GM18502 (cell line): ENCODE data around the gene EVI5L.
"Not testable (repeated sequence)": the region's sequence is repeated elsewhere in the genome, so short reads cannot be mapped to it uniquely, and the experiment has no call there.

ENCODE experiments used
- ATAC-seq: cut with Tn5 transposase; IDR thresholded peaks from one replicate; pipeline ENCODE4 v1.9.1; 2021; ENCODE audit warnings: mild to moderate bottlenecking; ENCODE audit not compliant: unreplicated experiment, poor library complexity

Gene EVI5L

DNA sequence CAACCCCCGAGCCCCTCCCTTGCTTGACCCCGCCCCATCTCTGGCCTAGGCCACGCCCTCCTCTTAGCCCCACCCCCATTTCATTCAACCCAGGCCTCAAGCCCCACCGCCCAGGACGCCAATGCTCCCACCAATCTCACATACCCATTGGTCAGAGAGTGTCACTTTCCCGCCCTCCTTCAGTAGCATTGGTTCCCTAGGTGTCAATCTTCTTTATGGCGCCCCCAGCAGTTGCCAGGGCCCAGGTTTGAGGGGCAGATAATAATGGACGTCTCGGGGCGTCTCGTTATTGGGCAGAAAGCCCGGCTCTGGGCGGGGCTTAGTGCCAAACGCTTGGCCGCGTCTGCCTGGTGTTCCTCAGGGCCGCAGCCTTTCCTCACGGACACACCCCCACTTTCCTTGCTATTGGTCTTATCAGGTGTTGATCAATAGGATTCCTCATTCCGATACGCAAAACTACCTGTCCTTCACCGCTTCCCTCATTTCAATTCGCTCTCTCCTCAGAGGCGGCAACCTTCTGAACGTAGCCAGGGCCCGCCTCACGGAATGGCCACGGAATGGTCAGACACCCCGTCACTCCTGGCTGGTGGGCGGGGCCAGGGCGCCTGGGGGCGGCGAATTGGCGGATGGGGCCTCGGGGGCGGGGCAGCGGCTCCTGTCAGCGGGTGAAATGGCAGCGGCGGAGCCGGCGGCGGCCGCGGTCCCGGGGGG, at the start of gene EVI5L:
EVI5L (plus strand) TSS at position 658 of the 711 bp plus-strand sequence. CDS start 16,325 bp downstream, outside the sequence.
- ATAC-seq = peak; percentile 86

DNA sequence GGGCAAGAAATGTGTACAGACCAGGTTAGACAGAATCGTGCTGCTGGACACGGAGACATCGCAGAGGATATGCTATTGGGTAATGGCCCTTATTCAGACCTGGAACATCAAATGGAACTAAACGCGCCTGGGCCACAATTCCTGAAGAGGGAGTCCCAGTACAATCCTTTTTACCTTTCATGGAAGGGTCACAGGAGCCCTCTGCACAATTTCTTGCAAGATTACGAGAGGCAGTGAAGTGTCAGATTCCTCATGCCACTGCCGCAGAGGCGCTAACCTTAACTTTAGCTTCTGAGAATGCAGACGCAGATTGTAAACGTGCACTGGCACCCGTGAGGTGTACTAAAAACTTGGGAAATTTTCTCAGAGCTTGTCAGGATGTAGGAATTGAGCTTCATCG, 48.9 kb upstream of the EVI5L start:
- ATAC-seq = no peak

DNA sequence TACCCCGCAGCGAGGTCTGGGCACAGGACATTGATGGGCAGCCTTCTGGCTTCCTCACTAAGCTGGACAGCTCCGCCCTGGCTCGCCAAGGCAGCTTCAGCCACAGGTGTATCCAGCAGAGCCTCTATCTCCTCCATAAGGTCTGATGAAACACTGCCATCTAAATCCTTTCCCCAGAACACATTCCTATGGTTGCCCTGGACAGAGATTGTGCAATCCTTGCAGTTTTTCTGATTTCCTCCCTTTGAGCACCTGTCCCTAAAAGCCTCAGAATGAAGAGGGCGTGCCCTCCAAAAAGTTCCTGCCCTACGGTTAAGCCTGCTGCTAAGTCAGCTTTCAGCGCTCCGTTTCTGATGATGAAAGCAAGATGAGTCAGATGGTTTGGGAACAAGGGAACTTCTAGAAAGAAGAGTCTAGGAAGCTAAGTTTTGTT, 46.0 kb upstream of the EVI5L start:
- ATAC-seq = no peak

DNA sequence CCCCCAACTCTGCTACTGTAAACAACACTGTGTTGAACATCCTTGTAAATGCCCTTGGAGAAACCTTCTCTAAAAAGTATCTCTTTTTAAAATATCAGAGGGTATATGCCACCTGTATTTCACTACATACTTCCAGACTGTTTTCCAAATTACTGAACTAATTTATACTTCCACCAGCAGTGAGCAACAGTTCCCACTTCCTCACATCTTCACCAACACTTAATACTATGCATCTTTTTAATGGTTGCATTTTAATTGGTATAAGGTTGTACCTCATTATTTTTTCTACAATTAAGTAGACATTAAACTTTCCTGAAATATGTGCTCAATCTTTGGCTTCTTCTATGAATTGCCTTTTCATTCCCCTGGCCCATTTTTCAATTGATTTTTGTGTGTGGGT, 45.2 kb upstream of the EVI5L start:
- no peak for ATAC-seq

DNA sequence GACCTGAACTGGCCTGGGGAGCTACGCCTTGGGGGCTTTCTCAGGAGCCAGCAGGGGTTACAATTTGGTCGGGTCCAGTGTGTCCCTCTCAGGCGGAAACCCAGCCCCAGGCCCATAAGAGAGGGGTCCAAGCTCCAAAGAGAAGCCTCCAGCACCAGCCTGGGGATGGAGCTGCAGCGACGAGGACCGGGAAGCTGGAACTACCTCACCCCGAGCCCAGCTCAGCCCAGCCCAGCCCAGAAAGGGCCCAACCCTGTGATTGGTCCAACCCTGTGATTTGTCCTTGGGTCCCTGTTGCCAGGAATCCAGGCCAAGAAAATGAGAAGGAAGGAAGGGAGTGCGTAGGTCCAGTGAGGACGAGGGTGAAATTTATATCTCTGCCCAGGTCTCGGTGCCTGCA, 42.9 kb upstream of the EVI5L start:
- no peak for ATAC-seq

DNA sequence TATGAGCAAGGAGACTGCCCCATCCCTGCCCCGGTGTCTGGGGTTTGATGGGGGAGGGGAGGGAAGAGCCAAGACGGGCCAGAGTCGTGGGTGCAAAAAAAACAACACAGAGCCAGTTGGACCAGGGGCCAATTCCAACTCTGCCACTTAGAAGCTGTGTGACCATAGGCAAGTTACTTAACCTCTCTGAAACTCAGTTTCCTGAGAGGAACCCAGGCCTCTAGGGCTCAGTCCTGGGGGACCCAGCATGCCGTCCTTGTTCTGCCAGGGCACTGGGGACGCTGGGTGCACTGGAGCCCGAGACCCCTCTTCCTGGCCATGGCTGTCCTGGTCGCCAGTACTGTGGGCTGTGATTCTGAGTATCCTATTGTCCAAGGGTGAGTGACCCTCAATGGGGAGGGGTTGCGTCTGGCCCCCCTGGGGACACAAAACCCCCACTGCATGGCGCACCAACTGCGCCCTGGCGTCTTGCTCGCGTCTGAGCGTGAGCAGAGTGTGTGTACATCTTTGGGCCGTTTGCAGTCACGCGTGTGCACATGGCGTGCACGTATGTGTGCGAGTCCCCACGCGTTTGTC, 42.3 kb upstream of the EVI5L start:
- ATAC-seq = no peak

DNA sequence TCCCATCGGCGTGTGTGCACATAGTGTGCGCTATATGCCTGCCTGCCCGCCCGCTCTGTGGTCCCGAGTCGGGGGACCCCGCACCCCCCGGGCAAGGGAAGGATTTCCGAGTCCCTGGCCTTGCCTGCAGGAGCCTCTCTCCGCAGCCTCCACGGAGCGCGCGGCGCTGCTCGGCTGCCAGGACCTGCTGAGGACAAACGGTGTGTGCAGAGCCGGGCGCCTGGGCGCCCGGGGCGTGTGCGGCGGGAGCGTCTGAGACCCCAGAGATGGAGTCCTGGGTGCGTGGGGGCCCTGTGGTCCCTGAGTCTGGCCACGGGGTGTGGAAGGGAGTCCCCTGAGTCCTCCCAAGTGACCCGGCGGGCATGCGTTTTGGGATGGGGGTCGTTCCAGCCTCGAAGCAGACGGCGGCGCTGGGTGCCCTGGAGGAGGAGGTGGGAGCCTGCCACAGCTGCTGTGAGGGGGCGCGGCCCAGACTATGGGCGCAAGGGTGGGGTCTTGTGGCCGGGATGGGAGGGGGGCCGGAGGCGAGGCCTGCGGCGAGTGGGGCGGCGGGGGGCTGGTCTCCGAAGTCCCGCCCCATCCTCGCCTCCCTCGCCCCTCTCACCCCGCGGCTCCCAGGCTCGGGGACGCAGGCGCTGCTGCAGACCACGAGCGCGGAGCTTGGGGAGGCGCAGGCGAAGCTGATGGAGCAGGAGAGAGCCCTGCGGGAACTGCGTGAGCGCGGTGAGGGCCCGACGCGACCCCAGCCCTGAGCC, 41.7 kb upstream of the EVI5L start:
- ATAC-seq = no peak

DNA sequence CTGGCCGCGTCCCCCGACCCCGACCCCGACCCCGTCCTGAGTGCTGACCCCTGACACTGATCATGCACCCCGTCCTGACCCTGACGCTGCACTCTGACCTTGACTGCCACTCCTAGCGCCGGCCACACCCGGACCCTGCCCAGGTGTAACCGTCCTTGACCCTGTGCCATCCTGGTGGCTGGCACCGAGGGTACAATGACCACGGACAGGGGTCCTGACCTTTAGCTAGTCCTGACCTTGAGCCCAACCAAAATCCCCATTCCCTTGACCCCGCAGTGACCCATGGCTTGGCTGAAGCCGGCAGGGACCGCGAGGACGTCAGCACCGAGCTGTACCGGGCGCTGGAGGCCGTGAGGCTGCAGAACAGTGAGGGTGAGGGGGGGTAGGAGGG, 41.1 kb upstream of the EVI5L start:
- no peak for ATAC-seq

DNA sequence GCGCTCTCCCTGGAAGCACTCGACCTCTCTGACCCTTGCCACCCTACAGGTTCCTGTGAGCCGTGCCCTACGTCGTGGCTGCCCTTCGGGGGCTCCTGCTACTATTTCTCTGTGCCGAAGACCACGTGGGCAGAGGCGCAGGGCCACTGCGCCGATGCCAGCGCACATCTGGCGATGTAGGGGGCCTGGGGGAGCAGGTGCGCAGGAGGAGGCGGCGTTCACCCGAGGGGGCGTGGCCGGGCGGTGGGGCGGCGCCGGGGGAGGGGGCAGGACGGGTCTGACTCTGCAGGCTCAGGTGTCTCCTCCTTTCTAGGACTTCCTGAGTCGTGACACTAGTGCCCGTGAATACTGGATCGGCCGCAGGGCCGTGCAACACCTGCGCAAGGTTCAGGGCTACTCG, 40.6 kb upstream of the EVI5L start:
- ATAC-seq = no peak

DNA sequence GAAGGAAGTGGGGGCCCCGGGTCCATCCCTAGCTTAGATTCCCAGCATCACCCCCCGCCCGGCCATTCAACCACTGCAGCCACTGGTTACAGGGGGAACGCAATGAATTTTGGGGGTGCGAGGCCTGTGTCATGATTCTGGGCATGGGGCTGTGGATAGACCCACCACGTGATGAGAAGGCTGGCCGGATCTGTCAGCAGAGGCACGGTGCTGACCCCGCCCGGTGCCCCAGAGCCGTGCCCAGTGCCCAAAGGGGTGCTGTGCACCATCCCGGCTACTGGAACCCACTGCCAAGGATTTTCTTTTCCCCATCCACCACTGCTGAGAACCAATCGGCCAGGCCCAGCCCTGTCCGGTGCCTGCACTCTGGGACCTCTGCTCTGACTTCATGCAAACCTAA, 39.6 kb upstream of the EVI5L start:
- ATAC-seq = no peak

DNA sequence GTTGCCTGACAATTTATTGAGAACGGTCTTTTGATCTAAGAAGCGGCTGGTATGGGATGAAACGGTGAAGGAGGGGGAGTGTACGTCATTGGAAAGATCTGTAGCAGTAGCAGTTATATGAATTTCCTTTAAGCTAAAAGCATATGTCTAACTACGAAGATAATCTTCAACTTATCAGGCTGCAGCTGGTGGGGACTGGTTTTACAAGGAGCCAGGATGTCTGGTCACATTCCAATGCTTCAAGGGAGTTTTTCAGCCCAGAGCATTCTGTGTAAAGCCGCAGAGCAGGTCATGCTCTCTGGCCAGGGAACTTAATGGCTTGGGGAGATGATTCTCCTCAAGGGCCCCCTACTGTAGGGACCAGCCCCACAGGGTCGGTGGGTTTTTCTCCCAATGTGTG, 37.7 kb upstream of the EVI5L start:
- ATAC-seq = no peak

DNA sequence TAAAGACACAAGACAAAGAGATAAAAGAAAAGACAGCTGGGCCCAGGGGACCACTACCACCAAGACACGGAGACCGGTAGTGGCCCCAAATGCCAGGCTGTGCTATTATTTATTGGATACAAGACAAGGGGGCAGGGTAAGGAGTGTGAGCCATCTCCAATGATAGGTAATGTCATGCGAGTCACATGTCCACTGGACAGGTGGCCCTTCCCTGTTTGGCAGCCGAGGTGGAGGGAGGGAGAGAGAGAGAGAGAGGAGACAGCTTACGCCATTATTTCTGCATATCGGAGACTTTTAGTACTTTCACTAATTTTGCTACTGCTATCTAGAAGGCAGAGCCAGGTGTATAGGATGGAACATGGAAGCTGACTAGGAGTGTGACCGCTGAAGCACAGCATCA, 37.3 kb upstream of the EVI5L start:
- not testable (repeated sequence) for ATAC-seq

DNA sequence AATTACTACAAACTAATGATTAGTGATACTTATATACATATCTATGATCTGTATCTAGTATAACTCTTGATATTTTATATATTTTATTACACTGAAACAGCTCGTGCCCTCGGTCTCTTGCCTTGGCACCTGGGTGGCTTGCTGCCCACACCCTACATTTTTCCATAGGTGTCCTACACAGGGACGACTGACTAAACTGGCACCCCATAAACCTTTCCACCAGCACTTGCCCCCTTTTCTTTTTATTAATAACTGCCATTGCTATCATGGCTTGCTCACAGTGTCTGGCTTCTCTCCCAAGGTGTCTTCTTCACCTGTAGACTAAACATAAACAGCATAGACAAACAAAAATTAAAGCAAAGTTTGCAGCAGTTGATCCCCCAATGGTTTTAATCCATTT, 36.5 kb upstream of the EVI5L start:
- no peak for ATAC-seq

DNA sequence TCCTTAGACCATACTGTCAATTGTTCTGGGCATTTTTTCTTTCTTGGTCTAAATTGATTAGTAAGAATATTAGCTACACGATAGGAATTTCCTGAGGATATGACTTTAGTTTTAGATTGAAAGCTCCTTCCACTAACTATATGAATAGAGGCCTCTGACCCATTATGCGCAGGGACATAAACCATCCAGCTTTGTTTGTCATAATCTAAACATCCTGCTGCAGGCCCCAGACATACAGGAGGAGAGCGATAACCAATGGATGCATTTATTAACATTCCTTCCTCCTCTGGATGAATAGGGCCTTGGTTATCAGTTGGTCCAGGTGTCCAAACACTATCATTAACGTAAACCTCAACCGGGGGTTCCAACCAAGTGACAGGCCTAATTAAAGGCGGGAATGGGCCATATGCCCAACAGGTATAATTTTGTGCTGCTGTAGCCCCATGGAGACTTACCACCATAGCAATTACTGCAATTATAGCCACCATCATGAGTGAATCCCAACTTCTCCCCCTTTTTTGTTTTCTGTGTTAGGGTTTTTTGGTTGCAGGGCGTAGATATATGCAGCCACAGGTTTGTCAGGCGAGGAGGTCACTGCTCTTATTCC, 34.4 kb upstream of the EVI5L start:
- no peak for ATAC-seq

DNA sequence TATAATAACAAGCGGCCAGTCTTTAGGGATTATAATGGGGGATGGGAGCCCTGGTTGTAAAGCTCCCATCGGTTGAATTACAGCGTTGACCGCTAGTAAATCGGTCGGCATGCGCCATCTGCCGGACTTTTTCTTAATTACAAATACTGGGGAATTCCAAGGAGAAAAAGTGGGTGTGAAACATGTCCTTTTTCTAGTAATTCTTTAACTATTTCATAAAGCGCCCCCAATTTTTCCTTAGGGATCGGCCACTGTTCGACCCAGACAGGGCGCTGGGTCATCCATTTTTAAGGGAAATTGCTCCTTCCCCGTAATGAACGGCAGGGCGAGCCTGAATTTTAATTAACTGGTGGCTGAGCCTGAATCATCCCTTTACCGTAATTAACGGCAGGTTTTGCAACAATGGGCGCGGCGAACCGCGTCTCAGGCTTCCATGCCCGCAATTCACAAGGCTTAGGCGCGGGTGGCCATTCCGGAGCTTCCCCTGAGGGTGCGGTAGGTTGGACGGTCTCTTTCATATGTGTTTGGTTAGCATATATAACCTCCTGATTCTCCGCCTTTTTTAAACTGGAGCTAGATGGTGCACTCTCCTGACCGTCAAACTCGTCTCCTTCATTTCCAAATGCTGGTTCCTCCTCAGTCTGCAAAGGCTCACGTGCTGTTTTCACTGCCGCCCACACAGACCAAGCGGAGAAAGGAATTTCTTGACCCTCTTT, 30.2 kb upstream of the EVI5L start:
- ATAC-seq = no peak

DNA sequence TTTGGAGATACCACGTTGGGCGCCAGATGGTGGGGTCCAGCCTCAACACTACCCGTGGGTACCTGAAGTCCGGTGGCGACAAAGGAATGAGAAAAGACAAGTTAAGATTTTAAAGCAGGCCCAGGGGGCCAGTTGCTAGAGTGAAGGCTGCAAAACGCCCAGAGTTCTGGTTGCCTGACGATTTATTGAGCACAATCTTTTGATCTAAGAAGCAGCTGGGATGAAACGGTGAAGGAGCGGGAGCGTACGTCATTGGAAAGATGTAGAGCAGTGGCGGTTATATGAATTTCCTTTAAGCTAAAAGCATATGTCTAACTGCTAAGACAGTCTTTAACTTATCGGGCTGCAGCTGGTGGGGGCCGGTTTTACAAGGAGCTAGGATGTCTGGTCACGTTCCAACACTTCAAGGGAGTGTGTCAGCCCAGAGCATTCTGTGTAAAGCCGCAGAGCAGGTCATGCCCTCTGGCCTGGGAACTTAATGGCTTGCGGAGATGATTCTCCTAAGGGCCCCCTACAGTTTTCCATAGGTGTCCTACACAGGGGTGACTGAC, 28.9 kb upstream of the EVI5L start:
- ATAC-seq = no peak

DNA sequence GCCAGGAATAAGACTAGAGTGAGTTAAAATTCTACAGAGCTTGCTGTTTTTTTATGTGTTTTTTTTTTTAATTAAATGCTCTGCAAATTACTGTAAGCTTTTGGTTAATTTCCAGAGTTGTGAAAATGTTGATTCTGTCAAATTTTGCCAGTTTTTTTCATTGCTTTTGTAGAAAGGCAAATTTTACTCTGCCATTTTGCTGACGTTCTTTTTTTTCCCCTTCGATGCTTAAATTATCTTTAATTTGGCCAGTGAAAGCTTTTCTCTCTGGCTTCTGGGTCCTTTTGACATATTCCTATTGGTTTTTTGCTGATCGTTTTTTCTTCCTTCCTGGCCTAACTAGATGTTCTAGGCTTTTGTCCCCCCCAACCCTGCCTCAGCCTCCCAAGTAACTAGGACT, 23.8 kb upstream of the EVI5L start:
- ATAC-seq = no peak

DNA sequence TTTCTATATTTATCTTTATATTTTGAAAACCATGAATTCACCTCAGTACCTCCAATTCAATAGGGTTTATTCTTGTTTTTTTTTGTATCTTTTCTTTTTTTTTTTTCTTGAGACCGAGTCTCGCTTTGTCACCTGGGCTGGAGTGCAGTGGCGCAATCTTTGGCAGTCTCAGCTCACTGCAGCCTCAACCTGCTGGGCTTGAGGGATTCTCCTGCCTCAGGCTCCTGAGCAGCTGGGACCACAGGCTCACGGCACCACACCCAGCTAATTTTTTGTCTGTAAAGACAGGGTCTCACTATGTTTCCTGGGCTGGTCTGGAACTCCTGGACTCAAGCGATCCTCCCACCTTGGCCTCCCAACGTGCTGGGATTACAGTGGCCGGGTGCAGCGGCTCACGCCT, 23.1 kb upstream of the EVI5L start:
- ATAC-seq = no peak

DNA sequence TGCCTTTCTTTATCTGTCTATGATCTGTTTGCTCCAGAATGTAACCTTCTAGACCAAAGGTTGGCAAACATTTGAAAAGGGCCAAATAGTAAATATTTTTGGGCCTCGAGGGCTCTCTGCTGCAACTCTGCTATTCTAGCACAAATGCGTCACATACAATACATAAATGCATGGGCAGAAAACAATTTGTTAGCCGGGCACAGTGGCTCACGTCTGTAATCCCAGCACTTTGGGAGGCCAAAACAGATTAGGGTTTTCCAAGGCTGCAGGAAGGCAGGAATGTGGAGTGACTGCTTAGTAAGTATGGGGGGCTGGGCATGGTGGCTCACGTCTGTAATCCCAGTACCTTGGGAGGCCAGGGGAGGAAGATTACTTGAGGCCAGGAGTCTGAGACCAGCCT, 21.9 kb upstream of the EVI5L start:
- no peak for ATAC-seq

DNA sequence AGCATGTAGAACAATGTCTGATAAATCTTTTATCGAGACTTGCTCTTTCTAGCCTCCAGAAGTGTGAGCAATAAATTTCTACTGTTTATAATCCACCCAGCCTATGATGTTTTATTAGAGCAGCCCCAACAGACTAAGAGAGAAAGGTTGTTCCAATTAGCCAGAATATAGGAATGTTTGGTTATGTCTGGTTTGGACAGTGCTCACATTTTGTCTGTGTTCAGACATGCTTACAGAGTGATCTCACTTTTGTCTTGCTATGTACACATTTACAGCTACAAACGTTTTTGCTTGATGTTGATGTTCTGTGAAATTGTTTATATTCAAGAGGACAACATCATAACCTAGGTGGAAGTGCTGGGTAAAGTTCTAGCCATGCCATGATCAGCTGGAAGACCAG, 18.0 kb upstream of the EVI5L start:
- no peak for ATAC-seq
